Activated CD8-positive, alpha-beta memory T cell treated with anti-CD3 and anti-CD28 coated beads for 24 hours (primary cell): Measurements from ENCODE around the gene PSMG3.

ENCODE experiments used
- DNase-seq: peaks from one replicate; pipeline ENCODE4 v3.0.0-alpha.2; 2020

Gene PSMG3

DNA sequence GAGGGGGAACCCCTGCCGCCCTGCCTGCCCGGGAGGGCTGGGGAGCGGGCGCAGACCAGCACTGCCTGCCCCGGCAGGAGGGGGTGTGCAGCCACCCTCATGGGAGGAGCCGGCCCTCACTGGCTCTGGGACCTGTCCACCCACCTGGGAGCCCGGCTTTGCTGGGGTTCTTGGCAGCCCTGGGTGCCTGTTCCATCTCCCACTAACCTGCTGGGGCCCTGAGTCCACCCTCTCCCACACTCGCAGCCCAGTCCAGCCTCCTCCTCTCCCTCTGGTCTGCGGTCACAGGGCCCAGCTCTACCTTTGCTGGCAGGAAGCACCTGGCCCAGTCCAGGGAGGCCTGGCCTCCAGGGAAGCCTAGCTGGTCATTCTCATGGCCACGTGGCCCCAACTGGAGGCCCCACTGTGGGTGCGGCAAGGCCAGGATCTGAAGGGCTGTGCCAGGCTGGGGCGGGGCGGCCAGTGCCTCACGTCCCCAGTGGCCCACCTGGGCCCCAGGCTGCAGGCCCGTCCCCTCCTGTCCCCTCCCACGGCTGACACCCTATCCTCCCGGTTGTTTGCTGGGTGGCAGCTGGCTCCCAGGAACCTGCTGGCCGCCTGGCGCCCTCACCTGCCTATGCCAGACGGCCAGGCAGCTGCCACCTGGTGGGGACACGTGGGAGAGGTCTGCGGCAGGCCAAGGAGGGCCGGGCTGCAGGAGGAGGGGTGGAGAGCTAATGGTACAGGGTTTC, 13.9 kb downstream of the PSMG3 start, which contains the start of gene TMEM184A:
TSS of gene TMEM184A (minus strand) at position 393 of the 731 bp plus-strand sequence. CDS start 721 bp downstream, outside the sequence.
- DNase-seq = no peak

- DNase-seq = no peak
Observed at GRCh38 chr7:1555046-1555812, 14.6 kb downstream of the PSMG3 start.

GRCh38 chr7:1554333-1555045, 15.3 kb downstream of the PSMG3 start:
- no peak for DNase-seq

GRCh38 chr7:1553512-1554210, 16.2 kb downstream of the PSMG3 start:
- DNase-seq = no peak

GRCh38 chr7:1552200-1552599, 17.6 kb downstream of the PSMG3 start:
- DNase-seq = no peak

DNA sequence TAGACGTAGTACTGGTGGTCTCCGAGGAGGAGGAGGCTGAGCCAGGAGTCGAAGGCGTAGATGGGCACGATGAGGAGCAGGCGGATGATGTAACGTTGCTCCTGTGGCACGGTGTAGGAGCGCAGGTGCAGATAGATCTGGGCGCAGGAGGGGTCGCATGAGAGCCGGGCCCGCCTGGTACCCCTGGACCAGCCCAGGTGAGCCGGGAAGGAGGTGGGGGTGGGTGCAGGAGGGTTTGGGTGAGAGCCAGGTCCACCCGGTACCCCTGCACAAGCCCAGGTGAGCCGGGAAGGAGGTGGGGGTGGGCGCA, 19.0 kb downstream of the PSMG3 start:
- no peak for DNase-seq

DNA sequence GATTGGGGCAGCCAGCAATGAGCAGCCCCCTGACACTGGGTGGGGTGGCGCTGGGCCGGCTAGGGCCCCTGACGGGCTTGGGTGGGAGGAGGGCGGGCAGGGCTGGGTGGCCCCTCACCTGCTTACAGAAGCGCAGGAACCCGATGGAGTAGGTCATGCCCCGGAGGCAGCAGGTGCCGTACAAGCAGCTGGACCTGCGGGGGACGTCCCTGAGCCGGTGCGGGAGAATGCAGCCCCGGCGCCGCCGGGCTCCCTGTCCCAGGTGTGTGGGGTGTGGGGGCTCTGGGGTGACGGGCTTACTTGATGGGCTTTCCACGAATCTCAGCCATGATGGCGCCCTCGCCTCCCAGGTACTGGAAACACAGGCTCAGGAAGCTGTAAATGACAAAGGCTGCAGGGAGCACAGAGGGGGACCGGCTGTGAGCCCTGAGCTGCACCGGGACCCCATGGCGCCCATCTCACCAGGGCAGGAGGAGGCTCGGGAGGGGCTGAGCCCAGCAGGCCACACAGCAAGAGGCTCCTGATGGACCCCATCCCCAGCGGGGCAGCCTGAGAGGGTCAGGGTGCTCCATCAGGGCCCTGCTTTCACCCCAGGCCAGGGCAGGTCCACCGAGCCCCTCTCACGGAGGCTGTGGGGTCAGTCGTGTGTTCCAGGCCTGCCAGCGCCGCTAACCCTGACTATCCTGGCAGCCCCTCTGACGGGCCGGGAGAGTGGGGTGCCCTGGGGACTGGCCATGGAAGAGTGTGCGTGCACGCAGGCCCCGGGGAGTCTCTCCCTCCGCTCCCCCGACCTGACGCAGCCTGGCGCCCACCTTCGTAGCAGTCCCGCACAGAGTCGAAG, 19.6 kb downstream of the PSMG3 start:
- DNase-seq = no peak

DNA sequence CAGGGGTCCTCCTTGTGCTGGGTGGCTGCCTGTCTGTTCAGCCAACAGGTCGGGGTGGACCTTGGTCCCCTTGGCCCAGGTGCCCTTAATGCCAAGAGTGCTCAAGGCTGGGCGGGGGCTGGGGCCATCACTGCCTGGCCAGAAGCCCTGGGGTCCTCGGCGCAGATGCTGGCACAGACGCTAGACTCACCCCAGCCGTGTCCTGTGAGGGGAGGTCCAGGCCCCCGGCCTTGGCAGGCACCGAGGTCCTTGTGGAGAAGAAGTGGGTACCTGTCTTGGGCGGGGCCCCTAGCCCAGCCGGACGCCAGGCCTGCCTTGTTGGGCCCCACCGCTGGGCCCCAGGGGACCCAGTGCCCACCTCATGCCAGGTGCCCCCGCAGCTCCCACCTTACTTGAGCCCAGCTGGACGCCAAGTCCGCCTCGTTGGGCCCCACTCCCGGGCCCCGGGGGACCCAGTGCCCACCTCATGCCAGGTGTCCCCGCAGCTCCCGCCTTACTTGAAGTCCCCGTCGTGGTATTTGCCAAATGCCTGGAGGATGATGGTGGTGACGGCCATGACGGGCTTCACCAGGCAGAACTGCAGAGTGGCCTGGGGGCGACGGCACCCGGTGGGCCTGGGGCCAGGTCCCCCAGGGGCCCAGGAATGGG, 20.4 kb downstream of the PSMG3 start:
- no peak for DNase-seq

GRCh38 chr7:1548944-1549343, 20.9 kb downstream of the PSMG3 start:
- DNase-seq = no peak

GRCh38 chr7:1548438-1548831, 21.4 kb downstream of the PSMG3 start:
- DNase-seq = peak; percentile 53

GRCh38 chr7:1547777-1548437, 21.9 kb downstream of the PSMG3 start:
- DNase-seq = no peak

DNA sequence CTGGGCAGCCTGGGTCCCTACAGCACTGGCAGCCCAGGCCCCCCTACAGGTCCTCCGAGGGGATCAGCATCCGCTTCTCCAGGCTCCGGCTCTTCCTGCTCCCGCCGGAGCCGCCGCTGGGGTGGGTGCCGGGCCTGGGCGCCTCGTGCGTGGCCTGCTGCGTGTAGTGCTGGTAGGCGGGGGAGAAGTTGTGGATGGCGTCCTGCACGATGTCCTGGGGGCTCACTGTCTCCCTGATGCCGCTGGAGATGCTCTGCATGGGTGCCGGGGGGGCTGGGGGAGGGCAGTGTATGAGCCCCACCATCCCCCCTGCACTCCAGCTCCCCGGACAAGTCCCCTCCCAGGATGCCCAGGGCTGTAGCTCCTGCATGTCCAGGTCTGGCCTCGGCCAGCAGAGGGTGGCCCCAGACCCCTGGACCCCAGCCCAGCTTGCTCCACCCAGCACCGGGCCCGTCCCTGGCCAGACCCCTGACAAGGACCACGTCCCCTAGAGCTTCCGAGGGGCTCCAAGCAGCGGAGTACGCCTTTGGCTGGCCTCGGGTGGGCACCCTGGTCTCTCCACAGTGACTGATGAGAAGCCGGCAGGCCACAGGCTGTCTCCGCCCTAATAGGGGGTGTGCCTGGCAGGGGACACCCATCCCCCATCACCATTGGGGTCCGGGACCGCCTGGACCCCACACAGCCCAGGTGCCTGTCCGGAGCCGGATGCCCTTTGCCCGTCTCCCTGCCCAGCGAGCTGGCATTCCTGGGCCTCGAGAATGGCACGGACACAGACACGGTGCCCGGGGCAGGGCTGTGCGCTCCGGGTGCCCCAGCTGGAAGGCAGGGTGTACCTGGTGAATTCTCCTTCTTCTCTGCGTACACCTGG, 22.7 kb downstream of the PSMG3 start:
- DNase-seq = no peak

- no peak for DNase-seq
Observed at GRCh38 chr7:1546274-1546908, 23.4 kb downstream of the PSMG3 start.

- no peak for DNase-seq
Observed at GRCh38 chr7:1545417-1546246, 24.2 kb downstream of the PSMG3 start.

GRCh38 chr7:1544896-1545416, 24.9 kb downstream of the PSMG3 start:
- no peak for DNase-seq

DNA sequence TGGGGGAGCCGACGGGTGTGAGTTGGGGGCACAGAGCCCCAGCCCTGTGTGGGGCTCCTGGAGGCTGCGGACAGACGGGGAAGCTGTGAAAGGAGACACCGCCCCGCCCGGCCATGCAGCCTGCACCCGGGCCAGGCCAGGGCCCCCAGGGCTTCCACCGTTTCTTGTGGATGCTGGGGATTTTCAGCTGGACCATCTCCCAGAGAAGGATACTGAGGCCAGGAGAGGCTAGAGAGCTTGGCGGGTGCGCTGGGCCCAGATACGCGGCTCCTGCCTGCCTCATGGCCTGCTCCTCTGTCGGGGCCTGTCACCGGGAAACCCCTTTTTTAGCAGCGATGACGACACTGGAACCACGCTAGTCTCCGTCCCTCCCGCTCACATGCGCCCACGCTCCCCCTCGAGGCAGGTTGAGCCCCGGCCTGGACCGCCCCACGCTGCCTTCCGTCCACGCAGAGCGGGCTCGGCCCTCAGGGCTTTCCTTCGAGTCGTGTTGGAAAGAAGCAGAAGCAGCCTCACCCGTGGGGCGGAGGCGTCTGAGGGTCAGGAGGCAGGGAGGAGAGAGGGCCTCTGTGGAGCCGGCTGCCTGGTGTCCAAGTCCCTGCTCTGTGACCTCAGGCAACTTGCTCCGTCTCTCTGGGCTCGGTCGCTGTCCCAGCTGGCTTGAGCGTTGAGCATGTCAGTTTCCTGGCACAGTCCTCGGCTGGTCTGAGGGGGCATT, 25.5 kb downstream of the PSMG3 start:
- DNase-seq = peak; percentile 59

GRCh38 chr7:1543826-1544177, 26.0 kb downstream of the PSMG3 start:
- DNase-seq = no peak
